Activated CD8-positive, alpha-beta memory T cell treated with anti-CD3 and anti-CD28 coated beads, Interleukin-2, amount 50 U/mL, for 4 hours (primary cell): ENCODE measurements around the gene KNDC1.
"Not testable (repeated sequence)": the region's sequence is repeated elsewhere in the genome, so short reads cannot be mapped to it uniquely, and the experiment has no call there.

ENCODE experiments used
- DNase-seq: peaks from one replicate; pipeline ENCODE4 v3.0.0-alpha.2; 2020

KNDC1 gene

DNA sequence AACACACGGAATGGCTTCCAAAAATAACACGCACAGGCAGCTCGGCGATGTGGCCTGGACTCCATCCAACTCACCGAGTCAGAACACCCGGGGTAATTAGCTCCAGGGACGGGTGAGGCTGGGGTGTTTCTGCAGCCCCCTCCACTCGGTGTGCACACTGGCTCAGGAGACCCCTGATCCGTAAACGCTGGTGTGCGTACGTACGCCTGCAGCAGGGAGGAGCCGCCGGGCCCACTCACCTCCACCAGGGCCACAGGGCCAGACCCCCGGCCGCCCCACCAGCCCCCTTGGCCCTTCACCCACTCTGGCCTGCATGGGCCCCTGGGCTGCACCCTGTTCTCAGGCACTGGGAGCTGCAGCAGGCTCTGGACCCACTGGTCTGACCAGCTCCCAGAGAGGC is 47.6 kb downstream of the KNDC1 start:
- DNase-seq, result no peak

- no peak for DNase-seq
Measured at GRCh38 chr10:133208466-133208865, 48.4 kb downstream of the KNDC1 start.

GRCh38 chr10:133209117-133209516 is 49.1 kb downstream of the KNDC1 start:
- DNase-seq, result no peak

- no peak for DNase-seq
Measured at GRCh38 chr10:133209641-133210040, 49.6 kb downstream of the KNDC1 start.

DNA sequence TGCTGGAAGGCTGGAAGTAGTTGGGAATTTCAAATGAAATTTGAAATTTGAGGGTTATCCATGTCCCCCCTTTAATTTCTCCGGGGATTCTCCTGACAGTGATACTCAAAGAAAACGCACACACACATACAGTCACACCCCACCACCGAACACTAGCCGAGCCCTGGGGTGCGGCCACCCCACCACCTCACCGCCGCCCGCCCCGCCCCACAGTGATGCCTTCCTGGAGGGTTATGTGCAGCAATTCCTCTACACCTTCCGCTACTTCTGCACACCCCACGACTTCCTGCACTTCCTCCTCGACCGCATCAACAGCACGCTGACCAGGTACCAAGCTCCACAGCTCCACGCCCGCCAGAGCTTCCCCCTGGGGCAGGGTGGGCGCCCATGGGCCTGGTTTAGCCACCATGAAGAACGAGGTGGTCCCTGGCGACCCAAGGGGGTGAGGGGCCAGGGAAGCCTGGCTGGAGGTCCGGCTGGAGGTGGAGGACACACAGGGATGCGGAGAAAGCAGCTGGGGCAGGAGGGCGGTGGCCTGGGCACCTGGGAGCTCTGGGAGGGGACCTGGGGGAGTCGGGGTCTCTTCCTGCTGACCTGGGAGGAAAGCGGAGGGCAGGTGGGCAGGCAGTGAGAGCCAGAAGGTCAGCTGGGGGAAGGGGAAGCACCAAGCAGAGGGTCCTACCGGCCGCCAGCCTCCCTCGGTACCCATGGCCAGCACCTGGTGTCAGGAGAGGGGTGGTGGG is 50.5 kb downstream of the KNDC1 start:
- DNase-seq, result no peak

DNA sequence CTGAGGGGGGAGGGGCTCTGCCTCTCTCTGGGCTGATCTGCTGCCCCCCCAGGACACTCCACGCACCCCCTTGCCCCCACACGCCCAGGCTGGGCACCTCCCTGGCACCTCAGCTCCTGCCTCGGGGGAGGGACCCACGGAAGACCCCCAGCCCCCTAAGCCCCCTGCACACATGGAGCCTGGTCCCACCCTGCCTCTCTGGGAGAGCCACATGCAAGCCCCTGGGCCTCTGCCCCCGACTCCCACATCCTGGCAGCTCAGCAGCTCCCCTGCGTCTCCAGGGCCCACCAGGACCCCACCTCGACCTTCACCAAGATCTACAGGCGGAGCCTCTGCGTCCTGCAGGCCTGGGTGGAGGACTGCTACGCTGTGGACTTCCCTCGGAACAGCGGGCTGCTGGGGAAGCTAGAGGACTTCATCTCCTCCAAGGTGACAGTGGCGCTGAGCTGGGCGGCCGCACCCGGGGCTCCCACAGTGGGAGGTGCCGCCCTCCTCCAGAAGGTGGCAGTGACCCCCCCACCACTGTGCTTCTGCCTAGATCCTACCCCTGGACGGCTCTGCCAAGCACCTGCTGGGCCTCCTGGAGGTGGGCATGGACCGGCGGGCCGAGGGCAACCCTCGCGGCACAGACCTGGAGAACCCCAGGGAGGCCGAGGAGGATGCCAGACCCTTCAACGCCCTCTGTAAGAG is 51.3 kb downstream of the KNDC1 start:
- no peak for DNase-seq

DNA sequence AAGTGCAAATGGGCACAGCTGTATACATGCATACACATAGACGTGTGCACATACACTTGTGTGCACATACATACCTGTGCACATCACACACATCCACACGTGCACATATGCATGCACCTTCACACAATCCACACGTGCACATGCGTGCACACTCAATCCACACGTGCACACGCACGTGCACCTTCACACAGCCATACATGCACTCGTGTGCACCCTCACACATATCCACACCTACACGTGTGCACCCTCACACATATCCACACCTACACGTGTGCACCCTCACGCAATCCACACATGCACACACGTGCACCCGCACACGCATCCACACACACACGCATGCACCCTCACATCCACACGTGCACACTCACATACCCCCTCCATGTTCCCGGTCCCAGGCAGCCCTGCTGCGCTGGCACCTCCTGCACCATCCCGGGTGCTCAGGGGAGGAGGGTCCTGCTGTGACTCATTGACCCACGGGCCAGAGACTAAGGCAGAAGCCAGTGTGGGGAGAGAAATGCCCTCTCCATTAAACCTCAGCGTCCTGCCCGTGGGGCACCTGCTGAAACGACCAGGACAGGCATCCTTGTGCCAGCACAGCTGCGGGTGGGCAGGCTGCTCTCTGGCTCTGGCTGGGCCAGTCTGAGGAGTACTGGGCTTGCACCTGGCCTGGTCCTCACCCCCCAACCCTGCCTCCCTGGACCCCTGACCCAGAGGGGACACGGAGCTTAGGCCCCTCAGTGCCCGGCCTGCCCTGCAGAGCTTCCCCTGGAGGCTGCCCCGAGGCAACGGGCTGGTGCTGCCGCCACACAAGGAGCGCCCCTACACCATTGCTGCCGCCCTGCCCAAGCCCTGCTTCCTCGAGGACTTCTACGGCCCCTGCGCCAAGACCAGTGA is 52.2 kb downstream of the KNDC1 start:
- no peak for DNase-seq

DNA sequence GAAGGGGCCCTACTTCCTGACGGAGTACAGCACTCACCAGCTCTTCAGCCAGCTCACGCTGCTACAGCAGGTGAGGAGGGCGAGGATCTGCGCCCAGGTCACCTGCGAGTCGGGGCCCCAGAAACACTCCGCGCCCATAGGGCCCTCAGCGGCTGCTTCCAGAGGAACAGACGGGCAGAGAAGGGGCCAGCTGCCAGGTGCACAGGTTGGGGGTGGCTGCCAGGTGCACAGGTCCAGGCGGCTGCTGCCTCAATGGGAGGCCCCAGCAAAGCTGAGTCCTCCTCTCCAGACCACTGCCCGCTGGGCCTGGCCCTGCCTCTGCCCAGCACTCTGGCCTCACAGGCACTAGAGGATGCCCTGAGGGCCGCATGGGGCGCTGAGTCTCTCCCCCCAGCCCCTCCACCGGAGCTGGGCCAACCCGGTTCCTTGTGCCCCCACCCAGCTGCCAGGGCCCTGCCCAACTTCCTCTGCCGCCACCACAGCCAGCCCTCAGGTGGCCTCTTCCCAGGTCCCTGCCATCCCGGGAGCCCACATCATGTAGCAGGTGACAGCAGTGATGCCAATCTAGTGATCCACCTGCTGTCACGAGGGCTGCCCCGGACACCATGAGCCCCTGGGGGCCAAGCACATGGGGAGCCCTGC is 53.0 kb downstream of the KNDC1 start:
- no peak for DNase-seq

GRCh38 chr10:133213641-133214467 is 53.8 kb downstream of the KNDC1 start:
- DNase-seq, result no peak

GRCh38 chr10:133214468-133215410 is 54.7 kb downstream of the KNDC1 start:
- no peak for DNase-seq

DNA sequence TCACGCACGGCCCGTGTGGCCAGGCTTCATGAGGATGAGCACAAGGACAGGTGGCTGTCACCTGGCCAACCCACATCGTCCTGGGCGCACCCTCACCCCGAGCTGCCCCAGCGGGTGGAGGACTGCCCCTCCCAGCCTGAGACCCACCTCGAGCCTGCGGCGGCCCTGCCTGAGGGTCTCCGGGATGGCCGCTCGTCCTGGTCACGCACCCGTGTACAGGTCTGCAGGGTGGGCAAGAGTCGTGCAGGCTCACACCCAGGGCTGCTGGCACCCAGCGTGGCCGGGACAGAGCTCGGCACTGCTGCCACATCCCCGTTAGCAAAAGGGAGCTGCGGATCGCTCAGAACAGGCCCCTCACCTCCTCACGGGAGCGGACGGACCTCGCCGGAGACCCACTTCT is 55.6 kb downstream of the KNDC1 start:
- DNase-seq, result no peak

DNA sequence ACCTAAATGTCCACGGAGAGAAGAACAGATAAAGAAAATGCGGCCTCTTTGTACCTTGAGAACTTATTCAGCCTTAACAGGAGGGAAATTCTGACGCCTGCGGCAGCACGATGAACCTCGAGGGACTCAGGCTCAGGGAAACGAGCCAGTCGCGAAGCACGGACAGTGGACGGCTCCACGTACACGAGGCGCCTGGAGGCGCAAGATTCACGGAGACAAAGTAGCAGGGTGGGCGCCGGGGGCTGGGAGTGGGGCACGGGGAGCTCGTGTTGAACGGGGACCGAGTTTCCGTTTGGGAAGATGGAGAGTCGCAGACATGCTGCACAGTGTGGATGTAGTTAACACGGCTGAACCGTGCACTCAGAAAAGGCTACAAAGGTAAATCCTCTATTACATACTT is 56.8 kb downstream of the KNDC1 start:
- DNase-seq, result no peak

DNA sequence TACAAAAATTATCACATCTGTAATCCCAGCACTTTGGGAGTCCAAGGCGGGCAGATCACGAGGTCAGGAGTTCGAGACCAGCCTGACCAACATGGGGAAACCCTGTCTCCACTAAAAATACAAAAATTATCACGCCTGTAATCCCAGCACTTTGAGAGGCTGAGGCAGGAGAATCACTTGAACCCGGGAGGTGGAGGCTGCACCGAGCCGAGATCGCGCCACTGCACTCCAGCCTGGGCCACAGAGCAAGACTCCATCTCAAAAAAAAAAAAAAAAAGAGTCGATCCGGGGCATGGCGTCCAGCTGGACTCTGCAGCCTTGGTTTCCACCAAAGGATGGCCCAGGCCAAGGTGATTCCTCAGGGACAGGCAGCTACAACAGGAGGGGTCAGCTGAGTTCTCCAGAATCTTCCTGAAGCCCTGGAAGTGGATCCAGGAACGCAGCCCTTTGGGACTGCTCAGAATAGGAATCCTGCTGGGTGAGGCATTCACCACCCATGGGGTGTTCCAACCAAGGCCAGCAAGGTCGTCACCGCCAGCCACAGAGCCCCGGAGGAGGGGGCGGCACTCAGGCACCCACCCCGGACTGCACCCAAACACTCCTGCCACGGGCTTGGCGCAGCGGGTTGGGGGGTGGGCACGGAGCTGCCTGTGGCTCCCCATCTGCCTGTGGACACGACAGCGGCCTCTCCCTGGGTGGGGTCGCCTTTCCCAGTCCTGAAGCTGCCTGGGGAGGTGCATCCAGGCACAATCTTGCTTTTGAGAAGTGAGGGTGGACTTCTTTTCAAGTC is 58.0 kb downstream of the KNDC1 start:
- no peak for DNase-seq

DNA sequence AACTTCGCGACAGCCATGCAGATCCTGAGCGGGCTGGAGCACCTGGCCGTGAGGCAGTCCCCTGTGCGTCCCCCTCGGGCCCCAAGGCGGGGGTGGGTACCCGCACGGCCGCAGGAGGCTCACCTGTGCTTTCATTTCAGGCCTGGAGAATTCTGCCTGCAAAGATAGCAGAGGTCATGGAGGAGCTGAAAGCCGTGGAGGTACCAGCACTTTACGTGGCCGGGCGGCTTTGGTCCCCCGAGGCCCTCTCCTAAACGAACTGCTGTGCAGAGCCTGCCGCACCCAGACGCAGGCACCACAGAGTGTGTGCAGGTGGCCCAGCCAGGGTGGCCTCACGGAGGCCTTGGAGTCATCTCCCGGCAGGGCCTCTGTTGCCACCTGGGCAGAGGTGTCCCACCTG is 58.9 kb downstream of the KNDC1 start:
- DNase-seq, result no peak

- no peak for DNase-seq
Measured at GRCh38 chr10:133219782-133220181, 59.8 kb downstream of the KNDC1 start.

DNA sequence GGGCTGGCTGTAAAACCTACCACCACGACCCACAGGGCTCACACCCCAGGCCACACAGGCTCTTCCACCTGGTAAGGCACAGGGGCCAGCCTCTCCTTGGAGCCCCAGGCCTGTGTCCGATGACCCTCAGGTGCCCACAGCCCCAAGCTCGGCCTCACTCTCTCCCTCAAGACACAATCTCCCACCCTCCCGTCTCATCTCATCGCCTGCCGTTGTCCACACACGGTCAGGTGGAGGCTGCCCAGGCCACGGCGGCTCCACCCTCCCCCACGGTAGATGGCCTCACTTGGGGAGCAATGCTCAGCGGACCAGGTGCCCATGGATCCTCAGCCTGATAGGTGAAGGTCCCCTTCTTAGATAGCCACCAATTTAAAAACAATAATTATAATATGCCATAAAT is 61.3 kb downstream of the KNDC1 start:
- no peak for DNase-seq

DNA sequence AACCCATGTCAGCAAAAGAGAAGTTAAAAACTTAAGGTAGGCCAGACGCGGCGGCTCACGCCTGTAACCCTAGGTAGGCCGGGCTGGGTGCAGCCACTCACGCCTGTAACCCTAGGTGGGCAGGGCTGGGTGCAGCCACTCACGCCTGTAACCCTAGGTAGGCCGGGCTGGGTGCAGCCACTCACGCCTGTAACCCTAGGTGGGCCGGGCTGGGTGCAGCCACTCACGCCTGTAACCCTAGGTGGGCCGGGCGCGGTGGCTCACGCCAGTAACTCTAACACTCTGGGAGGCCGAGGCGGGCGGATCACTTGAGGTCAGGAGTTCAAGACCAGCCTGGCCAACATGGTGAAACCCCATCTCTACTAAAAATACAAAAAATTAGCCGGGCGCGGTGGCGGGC is 61.7 kb downstream of the KNDC1 start:
- DNase-seq, result not testable (repeated sequence)

- no peak for DNase-seq
Measured at GRCh38 chr10:133224076-133224475, 64.1 kb downstream of the KNDC1 start.

DNA sequence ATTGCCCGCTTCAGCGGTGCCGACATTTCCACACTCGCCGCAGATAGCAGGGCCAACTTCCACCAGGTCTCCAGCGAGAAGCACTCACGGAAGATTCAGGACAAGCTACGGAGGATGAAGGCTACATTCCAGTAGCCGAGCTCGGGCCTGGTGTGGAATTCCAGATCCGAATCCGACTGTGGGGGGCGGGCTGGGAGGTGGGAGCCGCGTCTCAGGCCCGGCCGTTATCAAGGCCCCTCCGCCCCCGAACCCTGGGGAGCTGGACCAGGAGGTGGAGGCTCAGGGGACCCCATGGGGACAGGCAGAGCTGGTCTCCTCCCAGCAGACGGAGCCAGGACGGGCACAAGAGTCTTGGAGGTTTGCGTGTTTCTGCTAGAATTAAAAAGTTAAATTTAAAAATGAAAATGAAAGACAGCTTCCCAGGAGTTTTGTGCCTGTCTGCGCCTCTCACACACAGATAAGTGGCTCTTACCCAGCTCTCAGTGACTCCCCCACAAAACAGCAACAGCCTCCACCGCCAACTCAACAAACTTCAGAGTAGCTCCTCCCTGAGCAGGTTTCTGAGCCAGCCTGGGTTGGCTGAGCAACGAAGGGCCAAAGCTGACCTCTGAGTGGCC is 64.8 kb downstream of the KNDC1 start:
- no peak for DNase-seq

DNA sequence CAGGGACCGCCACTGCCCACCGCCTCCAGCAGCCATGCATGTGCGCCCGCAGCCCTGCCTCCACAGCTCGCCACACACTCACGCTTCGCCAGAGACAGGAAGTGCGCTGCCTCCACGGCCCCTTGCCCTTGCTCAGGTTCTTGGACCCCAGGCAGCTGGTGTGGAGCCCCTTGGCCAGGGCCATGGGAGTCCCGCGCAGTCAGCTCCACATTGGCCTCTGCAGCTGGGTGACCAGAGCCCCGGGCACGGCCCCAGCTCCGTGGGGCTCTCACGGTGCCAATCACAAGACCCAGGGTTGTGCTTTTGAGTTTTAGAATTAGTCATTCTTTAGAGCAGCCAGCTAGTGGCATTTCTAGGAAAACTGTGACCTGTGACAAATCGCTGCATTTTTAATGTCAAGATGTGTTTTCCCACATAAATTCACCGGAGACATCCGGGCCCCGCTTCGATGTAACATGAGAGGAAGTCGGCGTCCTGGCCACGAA is 65.7 kb downstream of the KNDC1 start:
- DNase-seq, result no peak
